Activated CD4-positive, alpha-beta T cell treated with anti-CD3 and anti-CD28 coated beads for 24 hours (primary cell): Measurements from ENCODE around the gene AMPH.

Experiments
- DNase-seq, 2 donors: peaks; one replicate each; pipeline ENCODE4 v3.0.0-alpha.2; 2020; ENCODE audit warnings: low read depth in 2 of 2

The AMPH gene

GRCh38 chr7:38630720-38631673, at the start of gene AMPH:
TSS of gene AMPH (minus strand) at chr7:38631373. CDS start at chr7:38631351, 22 bp downstream.
- DNase-seq: peak in 1 of 2 donors; percentile 31

GRCh38 chr7:38679419-38679818, 48.2 kb upstream of the AMPH start:
- DNase-seq: no peak

- DNase-seq: no peak
Measured at GRCh38 chr7:38678698-38679054, 47.5 kb upstream of the AMPH start.

- DNase-seq: no peak
Measured at GRCh38 chr7:38677981-38678697, 47.0 kb upstream of the AMPH start.

- DNase-seq: no peak
Measured at GRCh38 chr7:38675494-38676106, 44.4 kb upstream of the AMPH start.

GRCh38 chr7:38674513-38674912, 43.3 kb upstream of the AMPH start:
- DNase-seq: no peak

GRCh38 chr7:38673795-38674194, 42.6 kb upstream of the AMPH start:
- DNase-seq: no peak

- no peak for DNase-seq
Measured at GRCh38 chr7:38671911-38672905, 41.0 kb upstream of the AMPH start.

GRCh38 chr7:38669965-38670520, 38.9 kb upstream of the AMPH start:
- no peak for DNase-seq

GRCh38 chr7:38664972-38665371, 33.8 kb upstream of the AMPH start:
- DNase-seq: no peak

GRCh38 chr7:38660427-38661099, 29.4 kb upstream of the AMPH start:
- no peak for DNase-seq

- DNase-seq: no peak
Measured at GRCh38 chr7:38659931-38660330, 28.8 kb upstream of the AMPH start.

GRCh38 chr7:38658921-38659320, 27.7 kb upstream of the AMPH start:
- DNase-seq: no peak

- DNase-seq: no peak
Measured at GRCh38 chr7:38656968-38657367, 25.8 kb upstream of the AMPH start.

GRCh38 chr7:38655833-38656774, 24.9 kb upstream of the AMPH start:
- no peak for DNase-seq

- DNase-seq: no peak
Measured at GRCh38 chr7:38637957-38638356, 6.8 kb upstream of the AMPH start.

- DNase-seq: no peak
Measured at GRCh38 chr7:38632411-38632810, 1.2 kb upstream of the AMPH start.

GRCh38 chr7:38629651-38630510, 1.3 kb downstream of the AMPH start:
- no peak for DNase-seq
